Endodermal cell (in vitro differentiated cells): ENCODE data around the gene B3GALNT1. TPM values are rescaled to one million over a fixed set of nuclear protein-coding genes. Genes with fewer than 3 reads are reported as not detected.

ENCODE experiments used
- DNase-seq: peaks from one replicate; pipeline ENCODE4 v3.0.0-alpha.2; 2017
- H3K27ac ChIP-seq: 2 replicates; pipeline ENCODE4 v1.5.1; 2013; ENCODE audit warnings: mild to moderate bottlenecking, low read depth, low read length, moderate library complexity
- H3K27me3 ChIP-seq: 2 replicates; pipeline ENCODE4 v1.6.1; 2013; ENCODE audit warnings: mild to moderate bottlenecking, low read length, moderate library complexity; ENCODE audit not compliant: insufficient read depth, control insufficient read depth, poor library complexity, severe bottlenecking
- H3K36me3 ChIP-seq: 2 replicates; pipeline ENCODE4 v1.7.0; 2013; ENCODE audit warnings: mild to moderate bottlenecking, low read length, moderate library complexity; ENCODE audit not compliant: control insufficient read depth, insufficient read depth
- H3K4me1 ChIP-seq: one replicate; pipeline ENCODE4 v1.7.0; 2013; ENCODE audit warnings: low read length; ENCODE audit not compliant: control insufficient read depth, insufficient read depth
- H3K4me3 ChIP-seq: 2 replicates; pipeline ENCODE4 v1.5.1; 2013; ENCODE audit warnings: mild to moderate bottlenecking, low read length, moderate library complexity
- H3K9ac ChIP-seq: 2 replicates; pipeline ENCODE4 v1.6.1; 2013; ENCODE audit warnings: mild to moderate bottlenecking, low read length, moderate library complexity; ENCODE audit not compliant: poor library complexity, severe bottlenecking; ENCODE audit errors: extremely low read depth
- H3K9me3 ChIP-seq: 2 replicates; pipeline ENCODE4 v1.6.1; 2013; ENCODE audit warnings: mild to moderate bottlenecking, low read length, moderate library complexity; ENCODE audit not compliant: control insufficient read depth
- H3K27ac Mint-ChIP-seq: 2 replicates; pipeline ENCODE4 v1.8.0; 2020; ENCODE audit warnings: mixed read lengths
- H3K27me3 Mint-ChIP-seq: 2 replicates; pipeline ENCODE4 v1.8.0; 2021; ENCODE audit warnings: mild to moderate bottlenecking, mixed read lengths; ENCODE audit not compliant: insufficient read depth
- H3K36me3 Mint-ChIP-seq: 2 replicates; pipeline ENCODE4 v1.8.0; 2020; ENCODE audit warnings: low read depth, mixed read lengths
- H3K4me1 Mint-ChIP-seq: 2 replicates; pipeline ENCODE4 v1.8.0; 2020; ENCODE audit warnings: mixed read lengths
- H3K4me3 Mint-ChIP-seq: 2 replicates; pipeline ENCODE4 v1.8.0; 2020; ENCODE audit warnings: mild to moderate bottlenecking, moderate library complexity, mixed read lengths
- H3K9me3 Mint-ChIP-seq: 2 replicates; pipeline ENCODE4 v1.8.0; 2020; ENCODE audit warnings: mild to moderate bottlenecking, mixed read lengths
- WGBS, 2 experiments: methylation state at CpG; one replicate each; pipeline versions ENCODE4 v1.1.5 to v1.1.7; 2013; ENCODE audit warnings: missing lambda C conversion rate in 2 of 2, mixed read lengths in 1 of 2; ENCODE audit not compliant: insufficient coverage in 1 of 2, insufficient read length in 1 of 2; 5-methylcytosine and 5-hydroxymethylcytosine counted together
- total RNA-seq, 2 donors: library from RNA; stranded (reverse); fragmentation: NEBNext Ultra II Directional in 1 of 2; extraction: Animal tissue kit (Norgen Biotek cat#: 25700) in 1 of 2; gene quantifications; 2 replicates in 1 of 2; 3 replicates in 1 of 2; pipeline ENCODE4 v1.2.1, GENCODE V29; 2021
- TF ChIP-seq, protein P1 (sequence below): fragments of 200-600 bp; sonication (generic); conservative IDR thresholded peaks from 2 replicates; pipeline ENCODE4 v1.5.0; 2021; ENCODE audit warnings: antibody characterized with exemption, mild to moderate bottlenecking

The B3GALNT1 gene
- total RNA-seq, 2 donors from 2014 or later: 23.1 to 24.7 TPM

DNA sequence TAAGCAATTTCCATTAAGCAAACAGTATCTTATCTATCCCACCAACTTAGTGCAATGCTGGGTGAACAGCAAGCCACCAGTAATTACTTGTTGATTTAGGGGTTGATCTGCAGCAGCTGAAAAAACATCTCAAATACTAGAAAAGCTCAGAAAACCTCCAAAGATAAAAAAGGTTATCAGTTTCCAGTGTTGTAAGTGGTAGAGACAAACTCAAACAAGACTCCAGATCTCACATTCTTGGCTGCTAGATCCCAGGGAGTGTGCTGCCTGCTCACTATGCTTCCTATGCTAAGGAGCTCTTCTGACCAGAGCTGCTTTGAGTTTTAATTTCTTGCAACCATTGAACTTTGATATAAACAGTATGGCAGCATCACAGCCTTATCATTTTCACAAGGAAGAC lies 11.3 kb downstream of the B3GALNT1 start:
- peak overlapping the region; percentile 53 for H3K4me3 ChIP-seq
- H3K9ac ChIP-seq: no peak overlapping the region
- no peak for DNase-seq
- no peak overlapping the region for H3K4me3 Mint-ChIP-seq
- H3K4me1 ChIP-seq: no peaks in the 10 kb centered on the region
- no peak overlapping the region for H3K27ac ChIP-seq
- H3K36me3 ChIP-seq: no peaks in the 10 kb centered on the region
- TF ChIP-seq, protein P1, sequence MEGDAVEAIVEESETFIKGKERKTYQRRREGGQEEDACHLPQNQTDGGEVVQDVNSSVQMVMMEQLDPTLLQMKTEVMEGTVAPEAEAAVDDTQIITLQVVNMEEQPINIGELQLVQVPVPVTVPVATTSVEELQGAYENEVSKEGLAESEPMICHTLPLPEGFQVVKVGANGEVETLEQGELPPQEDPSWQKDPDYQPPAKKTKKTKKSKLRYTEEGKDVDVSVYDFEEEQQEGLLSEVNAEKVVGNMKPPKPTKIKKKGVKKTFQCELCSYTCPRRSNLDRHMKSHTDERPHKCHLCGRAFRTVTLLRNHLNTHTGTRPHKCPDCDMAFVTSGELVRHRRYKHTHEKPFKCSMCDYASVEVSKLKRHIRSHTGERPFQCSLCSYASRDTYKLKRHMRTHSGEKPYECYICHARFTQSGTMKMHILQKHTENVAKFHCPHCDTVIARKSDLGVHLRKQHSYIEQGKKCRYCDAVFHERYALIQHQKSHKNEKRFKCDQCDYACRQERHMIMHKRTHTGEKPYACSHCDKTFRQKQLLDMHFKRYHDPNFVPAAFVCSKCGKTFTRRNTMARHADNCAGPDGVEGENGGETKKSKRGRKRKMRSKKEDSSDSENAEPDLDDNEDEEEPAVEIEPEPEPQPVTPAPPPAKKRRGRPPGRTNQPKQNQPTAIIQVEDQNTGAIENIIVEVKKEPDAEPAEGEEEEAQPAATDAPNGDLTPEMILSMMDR: no peak
- no peaks in the 10 kb centered on the region for H3K9me3 ChIP-seq
- peaks cover 5% of the 10 kb centered on the region for H3K4me1 Mint-ChIP-seq
- no peaks in the 10 kb centered on the region for H3K9me3 Mint-ChIP-seq
- H3K27ac Mint-ChIP-seq: peak overlapping the region; percentile 4
- peaks cover 12% of the 10 kb centered on the region for H3K36me3 Mint-ChIP-seq
- H3K27me3 Mint-ChIP-seq: no peaks in the 10 kb centered on the region
- H3K27me3 ChIP-seq: no peaks in the 10 kb centered on the region

DNA sequence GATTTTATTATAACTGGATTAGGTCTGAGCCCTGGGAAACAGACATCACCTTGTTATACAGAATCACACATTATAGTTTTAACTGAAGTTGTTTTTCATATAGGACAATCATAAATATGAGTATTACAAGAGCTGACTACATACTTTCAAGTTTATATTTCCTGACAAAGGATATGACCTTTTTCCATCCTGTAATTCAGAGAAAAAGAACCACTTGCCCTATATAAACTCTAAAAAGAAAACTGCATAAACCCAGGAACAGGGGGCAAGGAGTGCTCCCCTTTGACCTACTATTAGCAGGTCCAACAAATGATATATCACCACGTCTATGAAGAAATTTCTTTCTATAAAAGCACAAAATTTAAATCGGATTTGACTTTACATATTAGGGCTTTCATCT lies 20.9 kb downstream of the B3GALNT1 start:
- WGBS, 2 experiments: 87 to 100% methylated on average over 1 to 2 of the region's 2 CpGs
- no peak overlapping the region for H3K4me3 ChIP-seq
- no peaks in the 10 kb centered on the region for H3K4me1 ChIP-seq
- Mint-ChIP-seq H3K9me3 (no peaks in the 10 kb centered on the region), H3K27ac (no peak overlapping the region), H3K27me3 (no peaks in the 10 kb centered on the region), H3K4me3 (no peak overlapping the region), H3K36me3 (peaks cover 14% of the 10 kb centered on the region), H3K4me1 (no peaks in the 10 kb centered on the region)
- H3K9ac ChIP-seq: no peak overlapping the region
- H3K27me3 ChIP-seq: no peaks in the 10 kb centered on the region
- no peaks in the 10 kb centered on the region for H3K9me3 ChIP-seq
- H3K27ac ChIP-seq: no peak overlapping the region
- TF ChIP-seq, protein P1: no peak
- H3K36me3 ChIP-seq: peaks cover 9% of the 10 kb centered on the region
- no peak for DNase-seq

DNA sequence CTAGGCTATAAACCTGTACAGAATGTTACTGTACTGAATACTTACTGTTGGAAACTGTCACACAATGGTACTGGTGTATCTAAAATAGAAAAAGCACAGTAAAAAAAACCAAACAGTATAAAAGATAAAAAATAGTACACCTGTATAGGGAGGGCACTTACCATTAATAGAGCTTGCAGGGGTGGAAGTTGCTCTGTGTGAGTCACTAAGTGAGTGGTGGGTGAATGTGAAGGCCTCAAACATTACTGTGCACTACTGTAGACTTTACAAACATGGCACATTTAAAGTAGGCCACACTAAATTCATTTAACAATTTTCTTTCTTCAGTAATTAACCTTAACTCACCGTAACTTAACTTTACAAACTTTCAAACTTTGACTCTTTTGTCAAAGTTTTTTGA lies 22.0 kb downstream of the B3GALNT1 start:
- H3K27ac ChIP-seq: no peak overlapping the region
- no peak overlapping the region for H3K4me3 Mint-ChIP-seq
- H3K27ac Mint-ChIP-seq: no peak overlapping the region
- peaks cover 14% of the 10 kb centered on the region for H3K36me3 Mint-ChIP-seq
- H3K4me1 ChIP-seq: no peaks in the 10 kb centered on the region
- H3K4me1 Mint-ChIP-seq: no peaks in the 10 kb centered on the region
- H3K4me3 ChIP-seq: no peak overlapping the region
- no peak overlapping the region for H3K9ac ChIP-seq
- no peaks in the 10 kb centered on the region for H3K27me3 Mint-ChIP-seq
- H3K27me3 ChIP-seq: no peaks in the 10 kb centered on the region
- H3K9me3 Mint-ChIP-seq: no peaks in the 10 kb centered on the region
- H3K36me3 ChIP-seq: peaks cover 9% of the 10 kb centered on the region
- no peaks in the 10 kb centered on the region for H3K9me3 ChIP-seq
- 90 to 100% methylated on average over 1 of the region's 1 CpG for WGBS, 2 experiments
- DNase-seq: no peak
- TF ChIP-seq, protein P1: no peak
